Measurements from ENCODE around the gene ZFAND3. TPM values are rescaled to one million over a fixed set of nuclear protein-coding genes. Genes with fewer than 3 reads are reported as not detected.

The ZFAND3 gene
- total RNA-seq, 1 donor from 2014 or later, result 84.4 TPM

GRCh38 chr6:37783856-37784584, 35.5 kb upstream of the ZFAND3 start:
- H3K9me3 Mint-ChIP-seq (ENCODE audit: unreplicated experiment), result no peaks in the 10 kb centered on the region
- no peak for DNase-seq (ENCODE audit: extremely low spot score, unreplicated experiment)
- peak overlapping the region; percentile 44 for H3K4me3 Mint-ChIP-seq (ENCODE audit: unreplicated experiment)
- H3K27me3 Mint-ChIP-seq (ENCODE audit: unreplicated experiment), result peaks cover 6% of the 10 kb centered on the region
- no peak overlapping the region for H3K27ac Mint-ChIP-seq (ENCODE audit: unreplicated experiment)
- no peak for TF ChIP-seq CTCF (IDR thresholded peaks at IDR 0.05)
- H3K36me3 Mint-ChIP-seq (ENCODE audit: unreplicated experiment), result no peaks in the 10 kb centered on the region
- H3K4me1 Mint-ChIP-seq (ENCODE audit: unreplicated experiment), result peaks cover 25% of the 10 kb centered on the region

GRCh38 chr6:37784585-37784967, 35.0 kb upstream of the ZFAND3 start:
- Mint-ChIP-seq H3K9me3 (ENCODE audit: unreplicated experiment) (no peaks in the 10 kb centered on the region), H3K27me3 (ENCODE audit: unreplicated experiment) (peaks cover 6% of the 10 kb centered on the region), H3K4me3 (ENCODE audit: unreplicated experiment) (no peak overlapping the region), H3K36me3 (ENCODE audit: unreplicated experiment) (no peaks in the 10 kb centered on the region), H3K27ac (ENCODE audit: unreplicated experiment) (no peak overlapping the region), H3K4me1 (ENCODE audit: unreplicated experiment) (peaks cover 23% of the 10 kb centered on the region)
- no peak for TF ChIP-seq CTCF (IDR thresholded peaks at IDR 0.05)
- DNase-seq (ENCODE audit: extremely low spot score, unreplicated experiment), result no peak

GRCh38 chr6:37785002-37785662, 34.4 kb upstream of the ZFAND3 start:
- no peak overlapping the region for H3K4me3 Mint-ChIP-seq (ENCODE audit: unreplicated experiment)
- no peaks in the 10 kb centered on the region for H3K9me3 Mint-ChIP-seq (ENCODE audit: unreplicated experiment)
- H3K27me3 Mint-ChIP-seq (ENCODE audit: unreplicated experiment), result peaks cover 6% of the 10 kb centered on the region
- peaks cover 21% of the 10 kb centered on the region for H3K4me1 Mint-ChIP-seq (ENCODE audit: unreplicated experiment)
- no peak overlapping the region for H3K27ac Mint-ChIP-seq (ENCODE audit: unreplicated experiment)
- no peak for DNase-seq (ENCODE audit: extremely low spot score, unreplicated experiment)
- no peaks in the 10 kb centered on the region for H3K36me3 Mint-ChIP-seq (ENCODE audit: unreplicated experiment)
- no peak for TF ChIP-seq CTCF (IDR thresholded peaks at IDR 0.05)

- Mint-ChIP-seq H3K27ac (ENCODE audit: unreplicated experiment) (no peak overlapping the region), H3K36me3 (ENCODE audit: unreplicated experiment) (no peaks in the 10 kb centered on the region), H3K27me3 (ENCODE audit: unreplicated experiment) (peaks cover 6% of the 10 kb centered on the region), H3K4me3 (ENCODE audit: unreplicated experiment) (no peak overlapping the region), H3K9me3 (ENCODE audit: unreplicated experiment) (no peaks in the 10 kb centered on the region), H3K4me1 (ENCODE audit: unreplicated experiment) (peaks cover 20% of the 10 kb centered on the region)
- TF ChIP-seq CTCF (IDR thresholded peaks at IDR 0.05), result no peak
- DNase-seq (ENCODE audit: extremely low spot score, unreplicated experiment), result no peak
These were observed 33.8 kb upstream of the ZFAND3 start for GRCh38 chr6:37785663-37786270.

GRCh38 chr6:37787216-37787615, 32.3 kb upstream of the ZFAND3 start:
- TF ChIP-seq CTCF (IDR thresholded peaks at IDR 0.05), result no peak
- H3K4me3 Mint-ChIP-seq (ENCODE audit: unreplicated experiment), result no peak overlapping the region
- DNase-seq (ENCODE audit: extremely low spot score, unreplicated experiment), result no peak
- H3K9me3 Mint-ChIP-seq (ENCODE audit: unreplicated experiment), result no peaks in the 10 kb centered on the region
- peaks cover 31% of the 10 kb centered on the region for H3K4me1 Mint-ChIP-seq (ENCODE audit: unreplicated experiment)
- H3K36me3 Mint-ChIP-seq (ENCODE audit: unreplicated experiment), result no peaks in the 10 kb centered on the region
- H3K27me3 Mint-ChIP-seq (ENCODE audit: unreplicated experiment), result peaks cover 6% of the 10 kb centered on the region
- H3K27ac Mint-ChIP-seq (ENCODE audit: unreplicated experiment), result no peak overlapping the region
